Panc1 (cell line): ENCODE measurements around the gene MEGF6. TPM values are rescaled to one million over a fixed set of nuclear protein-coding genes. Genes with fewer than 3 reads are reported as not detected.

Experiments
- ATAC-seq: fragments of 200-7000 bp; cut with Tn5 transposase; 2 replicates; pipeline ENCODE4 v1.9.1; 2020; ENCODE audit warnings: mild to moderate bottlenecking, moderate library complexity
- BruUV-seq: library from RNA; stranded (reverse); fragments of 400-500 nt; replicated peaks from 2 replicates; lab custom pipeline; 2021; lab: Mats Ljungman, UMichigan
- CTCF ChIA-PET: fragments of 300-600 bp; sonication (Branson Sonifier 250); formaldehyde crosslinking; loops from one replicate; lab custom pipeline; 2022; ENCODE audit warnings: antibody characterized with exemption; lab: Charles Lee
- POLR2A ChIA-PET: fragments of 300-600 bp; sonication (Branson Sonifier 250); formaldehyde crosslinking; loops from one replicate; lab custom pipeline; 2022; ENCODE audit warnings: antibody characterized with exemption; lab: Charles Lee
- DNase-seq: peaks from one replicate; pipeline ENCODE4 v3.0.0-alpha.2; 2010; ENCODE audit warnings: low read depth, low spot score
- H3K27ac ChIP-seq: 2 replicates; pipeline ENCODE4 v1.5.1; 2011; ENCODE audit warnings: mild to moderate bottlenecking, low read length, inconsistent platforms
- H3K27me3 ChIP-seq: fragments of 200-500 bp; sonication (Bioruptor generic); 2 replicates; pipeline ENCODE4 v1.6.0; 2014; ENCODE audit warnings: low read length, inconsistent platforms; ENCODE audit not compliant: control insufficient read depth, insufficient read depth
- H3K36me3 ChIP-seq: fragments of 200-500 bp; sonication (Bioruptor generic); 2 replicates; pipeline ENCODE4 v1.5.1; 2014; ENCODE audit warnings: inconsistent platforms, mild to moderate bottlenecking, low read length, moderate library complexity; ENCODE audit not compliant: control insufficient read depth, insufficient read depth
- H3K4me1 ChIP-seq: 2 replicates; pipeline ENCODE4 v1.5.1; 2011; ENCODE audit warnings: inconsistent platforms, mild to moderate bottlenecking, low read length, moderate library complexity; ENCODE audit not compliant: control insufficient read depth, insufficient read depth
- H3K4me3 ChIP-seq, 2 experiments: 2 replicates each; pipeline ENCODE4 v1.5.1; 2011 to 2012; ENCODE audit warnings: low read depth in 2 of 2, low read length in 2 of 2, mild to moderate bottlenecking in 2 of 2, inconsistent platforms in 1 of 2, moderate library complexity in 1 of 2
- H3K9me3 ChIP-seq: fragments of 200-500 bp; sonication (Bioruptor generic); 2 replicates; pipeline ENCODE4 v1.5.1; 2014; ENCODE audit warnings: low read depth, mild to moderate bottlenecking, inconsistent platforms, low read length, moderate library complexity; ENCODE audit not compliant: control insufficient read depth, insufficient read depth
- CTCF ChIP-seq: fragments of 450-650 bp; IDR thresholded peaks from 2 replicates; pipeline ENCODE4 v1.5.1; 2017; ENCODE audit warnings: mild to moderate bottlenecking
- POLR2AphosphoS5 ChIP-seq: IDR thresholded peaks from 2 replicates; pipeline ENCODE4 v1.6.1; 2012; ENCODE audit warnings: mild to moderate bottlenecking, low read depth, low read length, moderate library complexity
- REST ChIP-seq, 2 experiments: IDR thresholded peaks; 2 replicates each; pipeline ENCODE4 v1.6.1; 2011 to 2012; ENCODE audit warnings: low read depth in 2 of 2, control low read depth in 1 of 2, low read length in 1 of 2, mild to moderate bottlenecking in 1 of 2, moderate library complexity in 1 of 2; ENCODE audit not compliant: insufficient read depth in 1 of 2
- SIN3A ChIP-seq: IDR thresholded peaks from 2 replicates; pipeline ENCODE4 v1.6.1; 2012; ENCODE audit warnings: low read depth, mild to moderate bottlenecking, low read length, moderate library complexity, borderline replicate concordance; ENCODE audit not compliant: insufficient read depth
- TCF7L2 ChIP-seq: IDR thresholded peaks from 2 replicates; pipeline ENCODE4 v1.6.1; 2011; ENCODE audit warnings: mild to moderate bottlenecking, low read depth, low read length, inconsistent platforms
- in situ Hi-C: cut with HindIII; loops from 2 replicates; pipeline ENCODE4 v1.10.0; 2016; ENCODE audit warnings: low sequenced_read_pairs, low pct_unique_long_range_greater_than_20kb
- intact Hi-C: fragments of 100-400 bp; cut with micrococcal nuclease; formaldehyde crosslinking; loops from one replicate; pipeline ENCODE4 v1.10.0; 2022; ENCODE audit not compliant: unreplicated experiment
- total RNA-seq: library from RNA; stranded (reverse); gene quantifications from one replicate; pipeline ENCODE4 v1.2.1, GENCODE V29; 2021; ENCODE audit not compliant: unreplicated experiment

Gene MEGF6
- total RNA-seq, 1 experiment from 2014 or later = 32.6 TPM

GRCh38 chr1:3634059-3634800 is 22.9 kb upstream of the MEGF6 start:
- Histone ChIP-seq H3K9me3 (no peaks in the 10 kb centered on the region), H3K4me3 (no peak overlapping the region), H3K36me3 (peaks cover 3% of the 10 kb centered on the region; the same call in 1 of the 2 replicates), H3K27me3 (no peaks in the 10 kb centered on the region), H3K27ac (no peak overlapping the region), H3K4me1 (no peaks in the 10 kb centered on the region)
- intact Hi-C loops = no loop called here
- DNase-seq (no peak), ATAC-seq (no peak)
- ChIA-PET CTCF (no interaction called here), POLR2A (no interaction called here)
- no peak for TF ChIP-seq POLR2AphosphoS5
- TF ChIP-seq REST (IDR thresholded peaks at IDR 0.05; ENCODE audit: insufficient read depth in 1 of 2, low read depth in 2 of 2, low read length in 1 of 2) = no peak
- no peak for TF ChIP-seq TCF7L2
- no peak for TF ChIP-seq SIN3A
- no peak for TF ChIP-seq CTCF
- no TSS peak for BruUV-seq
- in situ Hi-C loops = no loop called here

- peaks cover 4% of the 10 kb centered on the region for H3K36me3 ChIP-seq
- H3K4me1 ChIP-seq = no peaks in the 10 kb centered on the region
- no TSS peak for BruUV-seq
- in situ Hi-C loops (no loop called here), intact Hi-C loops (no loop called here)
- POLR2A ChIA-PET = no interaction called here
- CTCF ChIA-PET = no interaction called here
- H3K27me3 ChIP-seq = no peaks in the 10 kb centered on the region
- ATAC-seq (no peak), DNase-seq (no peak)
- no peak overlapping the region for H3K27ac ChIP-seq
- no peaks in the 10 kb centered on the region for H3K9me3 ChIP-seq
- no peak overlapping the region for H3K4me3 ChIP-seq
- TF ChIP-seq CTCF (no peak), REST (IDR thresholded peaks at IDR 0.05; ENCODE audit: insufficient read depth in 1 of 2, low read depth in 2 of 2, low read length in 1 of 2) (no peak), TCF7L2 (no peak), POLR2AphosphoS5 (no peak), SIN3A (no peak)
These were observed 22.2 kb upstream of the MEGF6 start for GRCh38 chr1:3633344-3634058.
